ENCODE data around the gene TMC2. TPM values are rescaled to one million over a fixed set of nuclear protein-coding genes. Genes with fewer than 3 reads are reported as not detected.
A peak's percentile ranks its signal among the peaks of the same experiment; 100 is the strongest.
"Not testable (repeated sequence)": the region's sequence is repeated elsewhere in the genome, so short reads cannot be mapped to it uniquely, and the experiment has no call there.

TMC2 gene
- total RNA-seq, 3 donors from 2014 or later: 0.15 to 0.96 (median 0.33) TPM

- Histone ChIP-seq H3K27me3 (no peaks in the 10 kb centered on the region), H3K4me3 (peak overlapping the region; percentile 80 to 98 (median 93)), H3K4me1 (no peaks in the 10 kb centered on the region), H3K9me3 (no peaks in the 10 kb centered on the region), H3K36me3 (no peaks in the 10 kb centered on the region), H3K27ac (peak overlapping the region; percentile 94 to 98)
- TF ChIP-seq CTCF (IDR thresholded peaks at IDR 0.05): peak; percentile 91 to 98 (median 93)
- TF ChIP-seq POLR2A (IDR thresholded peaks at IDR 0.05): peak; percentile 49
- peak; percentile 41 to 64 (median 42) for TF ChIP-seq POLR2AphosphoS5 (IDR thresholded peaks at IDR 0.05)
- intact Hi-C loops (cut with DNase I; ENCODE audit: low total_unique reads): no loop called here
- peak; percentile 65 to 93 for DNase-seq (ENCODE audit: low spot score in 2 of 2)
Measured at GRCh38 chr20:2523919-2524708, 12.3 kb upstream of the TMC2 start.

- Histone ChIP-seq H3K27ac (peak overlapping the region; percentile 94 to 98), H3K4me1 (no peaks in the 10 kb centered on the region), H3K9me3 (no peaks in the 10 kb centered on the region), H3K36me3 (no peaks in the 10 kb centered on the region), H3K27me3 (no peaks in the 10 kb centered on the region), H3K4me3 (peak overlapping the region; percentile 80 to 98 (median 93))
- DNase-seq (ENCODE audit: low spot score in 2 of 2): peak in 1 of 2 donors; percentile 22
- intact Hi-C loops (cut with DNase I; ENCODE audit: low total_unique reads): loop anchor here (5.0 kb wide), 1 partner anchor 122 kb away; no protein-coding TSS in a partner anchor
- TF ChIP-seq POLR2A (IDR thresholded peaks at IDR 0.05): no peak
- TF ChIP-seq POLR2AphosphoS5 (IDR thresholded peaks at IDR 0.05): peak in 1 of 3 donors; percentile 5
Measured at GRCh38 chr20:2524709-2525506, 11.5 kb upstream of the TMC2 start.

DNA sequence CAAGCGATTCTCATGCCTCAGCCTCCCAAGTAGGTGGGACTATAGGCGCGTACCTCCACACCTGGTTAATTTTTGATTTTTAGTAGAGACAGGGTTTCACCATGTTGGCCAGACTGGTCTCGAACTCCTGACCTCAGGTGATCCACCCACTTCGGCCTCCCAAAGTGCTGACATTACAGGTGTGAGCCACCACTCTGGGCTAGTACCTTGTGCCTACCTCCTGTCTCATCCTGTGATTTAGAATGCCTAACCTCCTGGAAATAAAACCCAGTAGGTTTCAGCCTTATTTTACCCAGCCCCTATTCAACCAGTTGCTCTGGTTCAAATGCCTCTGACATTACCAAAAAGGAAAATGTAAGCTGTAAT, 10.2 kb upstream of the TMC2 start:
- not testable (repeated sequence) for H3K4me3 ChIP-seq; H3K27me3 ChIP-seq; DNase-seq (ENCODE audit: low spot score in 2 of 2); H3K27ac ChIP-seq; H3K4me1 ChIP-seq; H3K9me3 ChIP-seq; H3K36me3 ChIP-seq
- intact Hi-C loops (cut with DNase I; ENCODE audit: low total_unique reads): loop anchor here (5.0 kb wide), 1 partner anchor 121 kb away; no protein-coding TSS in a partner anchor

- DNase-seq (ENCODE audit: low spot score in 2 of 2): no peak
- Histone ChIP-seq H3K36me3 (no peaks in the 10 kb centered on the region), H3K4me1 (no peaks in the 10 kb centered on the region), H3K27ac (no peak overlapping the region), H3K27me3 (no peaks in the 10 kb centered on the region), H3K4me3 (no peak overlapping the region), H3K9me3 (no peaks in the 10 kb centered on the region)
- intact Hi-C loops (cut with DNase I; ENCODE audit: low total_unique reads): loop anchor here (5.0 kb wide), 1 partner anchor 120 kb away; no protein-coding TSS in a partner anchor
- no peak for TF ChIP-seq CTCF (IDR thresholded peaks at IDR 0.05)
- TF ChIP-seq POLR2AphosphoS5 (IDR thresholded peaks at IDR 0.05): no peak
- TF ChIP-seq POLR2A (IDR thresholded peaks at IDR 0.05): no peak
Measured at GRCh38 chr20:2527762-2528161, 8.6 kb upstream of the TMC2 start.

DNA sequence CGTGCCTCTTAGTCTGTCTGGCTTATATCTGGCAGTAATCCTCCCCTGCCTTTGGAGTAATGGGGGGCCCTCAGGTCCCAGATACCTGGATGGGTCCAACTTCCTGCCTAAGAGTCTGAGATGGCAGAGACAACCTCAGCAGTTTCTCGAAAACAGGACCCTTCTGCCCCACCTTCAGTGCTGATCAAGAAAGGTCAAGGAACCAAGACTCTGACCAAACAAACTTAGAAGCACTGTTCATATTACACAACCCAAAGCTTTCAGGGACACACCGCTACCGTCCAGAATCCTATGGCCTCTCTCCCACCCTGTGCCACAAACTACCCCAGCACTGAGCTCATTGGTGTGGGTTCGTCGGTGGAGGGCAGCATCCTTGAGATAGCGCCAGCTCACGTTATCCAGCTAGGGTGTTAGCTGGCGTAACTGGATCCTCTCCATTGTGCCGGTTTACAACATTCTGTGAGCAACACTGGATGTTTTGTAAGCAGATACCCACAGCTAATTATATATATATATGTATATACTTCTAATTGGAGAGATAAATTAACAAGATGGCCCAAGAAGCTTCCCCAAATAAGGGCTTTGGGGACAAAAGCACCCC, 7.6 kb upstream of the TMC2 start:
- no peaks in the 10 kb centered on the region for H3K27me3 ChIP-seq
- no peaks in the 10 kb centered on the region for H3K9me3 ChIP-seq
- DNase-seq (ENCODE audit: low spot score in 2 of 2): no peak
- no peak overlapping the region for H3K4me3 ChIP-seq
- H3K27ac ChIP-seq: no peak overlapping the region
- TF ChIP-seq CTCF (IDR thresholded peaks at IDR 0.05) (no peak), POLR2AphosphoS5 (IDR thresholded peaks at IDR 0.05) (no peak), POLR2A (IDR thresholded peaks at IDR 0.05) (no peak)
- H3K4me1 ChIP-seq: no peaks in the 10 kb centered on the region
- H3K36me3 ChIP-seq: no peaks in the 10 kb centered on the region
- intact Hi-C loops (cut with DNase I; ENCODE audit: low total_unique reads): loop anchor here (5.0 kb wide), 1 partner anchor 119 kb away; no protein-coding TSS in a partner anchor

Measured in breast epithelium (tissue), 4 donors.